ENCODE measurements around the gene DOCK4. TPM values are rescaled to one million over a fixed set of nuclear protein-coding genes. Genes with fewer than 3 reads are reported as not detected.

DOCK4 gene
- total RNA-seq, 6 experiments from 2014 or later = 9.4 to 29.9 (median 22.8) TPM

GRCh38 chr7:112176693-112177415 lies 29.3 kb downstream of the DOCK4 start:
- Histone ChIP-seq H3K36me3 (no peaks in the 10 kb centered on the region), H3K27me3 (no peaks in the 10 kb centered on the region), H3K9me3 (no peaks in the 10 kb centered on the region), H3K4me3 (no peak overlapping the region), H3K27ac (no peak overlapping the region), H3K4me1 (no peaks in the 10 kb centered on the region)
- WGBS (ENCODE audit: insufficient coverage, low coverage, low lambda C conversion rate, missing lambda C conversion rate) = 90% methylated on average over 5 of the region's 5 CpGs
- no peak for ATAC-seq
- intact Hi-C loops (cut with DNase I) = no loop called here
- DNase-seq = no peak
- TF ChIP-seq POLR2A (IDR thresholded peaks at IDR 0.05) = no peak
- TF ChIP-seq CTCF (IDR thresholded peaks at IDR 0.05) = no peak

- Histone ChIP-seq H3K27ac (no peak overlapping the region), H3K9me3 (no peaks in the 10 kb centered on the region), H3K27me3 (no peaks in the 10 kb centered on the region), H3K4me1 (no peaks in the 10 kb centered on the region), H3K36me3 (no peaks in the 10 kb centered on the region), H3K4me3 (no peak overlapping the region)
- WGBS (ENCODE audit: insufficient coverage, low coverage, low lambda C conversion rate, missing lambda C conversion rate) = 58% methylated on average over 2 of the region's 2 CpGs
- TF ChIP-seq POLR2A (IDR thresholded peaks at IDR 0.05) = no peak
- TF ChIP-seq CTCF (IDR thresholded peaks at IDR 0.05) = no peak
- no peak for DNase-seq
- no peak for ATAC-seq
- intact Hi-C loops (cut with DNase I) = no loop called here
These were observed 30.0 kb downstream of the DOCK4 start for GRCh38 chr7:112176241-112176640.

- WGBS (ENCODE audit: insufficient coverage, low coverage, low lambda C conversion rate, missing lambda C conversion rate) = 79% methylated on average over 3 of the region's 3 CpGs
- Histone ChIP-seq H3K27me3 (no peaks in the 10 kb centered on the region), H3K36me3 (no peaks in the 10 kb centered on the region), H3K4me1 (no peaks in the 10 kb centered on the region), H3K9me3 (no peaks in the 10 kb centered on the region), H3K27ac (no peak overlapping the region), H3K4me3 (no peak overlapping the region)
- intact Hi-C loops (cut with DNase I) = no loop called here
- ATAC-seq (no peak), DNase-seq (no peak)
- no peak for TF ChIP-seq POLR2A (IDR thresholded peaks at IDR 0.05)
- no peak for TF ChIP-seq CTCF (IDR thresholded peaks at IDR 0.05)
These were observed 32.0 kb downstream of the DOCK4 start for GRCh38 chr7:112174192-112174591.

- intact Hi-C loops (cut with DNase I) = no loop called here
- DNase-seq (no peak), ATAC-seq (peak; percentile 12 to 30 (median 26))
- TF ChIP-seq POLR2A (IDR thresholded peaks at IDR 0.05) = no peak
- TF ChIP-seq CTCF (IDR thresholded peaks at IDR 0.05) = no peak
- Histone ChIP-seq H3K4me1 (no peaks in the 10 kb centered on the region), H3K4me3 (no peak overlapping the region), H3K36me3 (no peaks in the 10 kb centered on the region), H3K27me3 (no peaks in the 10 kb centered on the region), H3K9me3 (no peaks in the 10 kb centered on the region), H3K27ac (no peak overlapping the region)
- whole genome bisulfite sequencing (ENCODE audit: insufficient coverage, low coverage, low lambda C conversion rate, missing lambda C conversion rate) = 44% methylated on average over 2 of the region's 4 CpGs
These were observed 32.7 kb downstream of the DOCK4 start for GRCh38 chr7:112173568-112173905.
